Omental fat pad (tissue), 4 donors: Measurements from ENCODE around the gene NIF3L1. TPM values are rescaled to one million over a fixed set of nuclear protein-coding genes. Genes with fewer than 3 reads are reported as not detected.
A peak's percentile ranks its signal among the peaks of the same experiment; 100 is the strongest.

Source experiments
- ATAC-seq: fragments of 150-250 bp; one replicate; pipeline ENCODE4 v1.9.1; 2016; ENCODE audit warnings: mild to moderate bottlenecking, moderate library complexity; ENCODE audit not compliant: low FRiP score
- DNase-seq: peaks from one replicate; pipeline ENCODE4 v3.0.0-alpha.2; 2019; ENCODE audit warnings: low spot score
- small RNA-seq: library from RNA; depleted of rRNA; stranded (forward); fragments of <200 nt; gene quantifications from one replicate; pipeline ENCODE3, GENCODE V24; 2016
- total RNA-seq, 4 donors: library from RNA; depleted of rRNA; stranded (reverse); fragments of >200 nt; gene quantifications; one replicate each; pipeline ENCODE4 v1.1.0, GENCODE V29; 2016
- TF ChIP-seq, protein P1 (sequence below), 3 donors: fragments of 450-650 bp; IDR thresholded peaks; one replicate each; pipeline ENCODE4 v1.5.1; 2016 to 2017; ENCODE audit warnings: antibody characterized with exemption in 3 of 3, mild to moderate bottlenecking in 3 of 3, moderate library complexity in 2 of 3

NIF3L1 gene
- total RNA-seq, 4 donors from 2014 or later = 9.2 to 24.1 (median 15.6) TPM

DNA sequence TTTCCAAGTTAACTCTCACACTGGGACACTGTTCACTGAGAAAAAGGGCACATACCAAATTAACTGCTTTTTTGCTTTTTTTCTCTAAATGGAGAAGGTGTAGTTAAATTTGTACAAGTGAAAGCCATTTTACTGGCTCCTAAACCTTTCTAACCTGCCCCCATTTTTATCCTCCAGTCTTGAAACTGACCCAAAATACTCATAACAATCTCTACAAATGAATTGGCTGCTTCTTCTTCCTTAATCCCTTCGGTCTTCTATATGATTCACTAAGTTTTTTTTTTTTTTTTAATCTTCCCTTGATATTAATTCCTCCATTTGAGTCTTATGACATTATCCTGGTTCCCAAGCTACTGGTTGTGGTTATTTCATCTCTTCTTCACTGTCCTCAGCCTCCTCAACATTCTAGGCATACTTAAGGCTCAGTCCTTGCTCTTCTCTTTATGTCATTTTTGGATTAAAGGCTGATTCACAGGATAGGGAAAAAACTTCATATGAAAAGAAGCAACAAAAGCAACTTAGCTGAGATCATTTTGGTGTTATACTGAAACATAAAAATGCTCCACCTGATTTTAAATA, 54.4 kb downstream of the NIF3L1 start:
- no peak for ATAC-seq
- TF ChIP-seq, protein P1, sequence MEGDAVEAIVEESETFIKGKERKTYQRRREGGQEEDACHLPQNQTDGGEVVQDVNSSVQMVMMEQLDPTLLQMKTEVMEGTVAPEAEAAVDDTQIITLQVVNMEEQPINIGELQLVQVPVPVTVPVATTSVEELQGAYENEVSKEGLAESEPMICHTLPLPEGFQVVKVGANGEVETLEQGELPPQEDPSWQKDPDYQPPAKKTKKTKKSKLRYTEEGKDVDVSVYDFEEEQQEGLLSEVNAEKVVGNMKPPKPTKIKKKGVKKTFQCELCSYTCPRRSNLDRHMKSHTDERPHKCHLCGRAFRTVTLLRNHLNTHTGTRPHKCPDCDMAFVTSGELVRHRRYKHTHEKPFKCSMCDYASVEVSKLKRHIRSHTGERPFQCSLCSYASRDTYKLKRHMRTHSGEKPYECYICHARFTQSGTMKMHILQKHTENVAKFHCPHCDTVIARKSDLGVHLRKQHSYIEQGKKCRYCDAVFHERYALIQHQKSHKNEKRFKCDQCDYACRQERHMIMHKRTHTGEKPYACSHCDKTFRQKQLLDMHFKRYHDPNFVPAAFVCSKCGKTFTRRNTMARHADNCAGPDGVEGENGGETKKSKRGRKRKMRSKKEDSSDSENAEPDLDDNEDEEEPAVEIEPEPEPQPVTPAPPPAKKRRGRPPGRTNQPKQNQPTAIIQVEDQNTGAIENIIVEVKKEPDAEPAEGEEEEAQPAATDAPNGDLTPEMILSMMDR (IDR thresholded peaks at IDR 0.05) = no peak
- DNase-seq = no peak

DNA sequence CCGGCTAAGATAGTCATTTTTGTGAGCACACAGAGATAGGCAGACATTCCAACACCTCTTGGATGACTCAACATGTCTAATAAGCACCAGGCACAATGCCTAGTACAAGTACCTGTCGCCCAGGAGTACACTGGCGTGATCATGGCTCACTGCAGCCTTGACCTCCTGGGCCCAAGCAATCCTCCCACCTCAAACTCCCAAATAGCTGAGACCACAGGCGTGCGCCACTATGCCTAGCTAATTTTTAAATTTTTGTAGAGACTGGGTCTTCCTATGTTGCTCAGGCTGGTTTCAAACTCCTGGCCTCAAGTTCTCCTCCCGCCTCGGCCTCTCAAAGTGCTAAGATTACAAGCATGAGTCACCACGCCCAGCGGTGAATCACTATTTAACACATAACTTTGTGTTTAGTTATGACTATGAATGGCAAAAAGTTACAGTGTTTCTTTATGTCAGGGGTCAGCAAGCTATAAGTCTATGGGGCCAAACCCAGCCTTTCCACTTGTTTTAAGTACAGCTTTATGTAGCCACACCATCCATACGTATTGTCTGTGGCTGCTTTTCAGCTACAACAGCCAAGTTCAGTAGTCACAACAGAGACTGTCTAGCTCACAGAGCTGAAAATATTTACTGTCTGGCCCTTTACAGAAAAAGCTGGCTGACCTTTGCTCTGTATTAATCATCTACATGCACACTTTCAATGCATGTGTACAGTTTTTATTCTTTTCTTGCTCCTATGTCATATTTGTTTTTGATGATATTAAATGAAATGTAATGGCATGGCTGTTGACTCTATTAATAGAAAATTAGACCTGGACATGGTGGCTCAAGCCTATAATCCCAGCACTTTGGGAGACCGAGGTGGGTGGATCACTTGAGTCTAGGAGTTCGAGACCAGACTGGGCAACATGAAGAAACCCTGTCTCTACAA, 55.6 kb downstream of the NIF3L1 start:
- DNase-seq (no peak), ATAC-seq (peak; percentile 32)
- TF ChIP-seq, protein P1 (IDR thresholded peaks at IDR 0.05) = no peak

DNA sequence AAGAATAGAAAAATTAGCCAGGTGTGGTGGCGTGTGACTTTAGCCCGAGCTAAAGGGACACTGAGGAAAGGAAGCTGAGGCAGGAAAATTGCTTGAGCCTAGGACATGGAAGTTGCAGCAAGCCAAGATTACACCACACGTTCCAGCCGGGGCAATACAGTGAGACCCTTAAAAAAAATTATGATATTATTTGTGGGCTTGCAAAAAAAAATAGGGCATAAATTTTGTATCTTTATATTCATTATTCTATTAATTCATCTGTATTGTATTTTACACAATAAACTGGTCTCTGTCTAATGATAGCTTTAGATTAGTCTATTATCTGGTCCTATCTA, 56.2 kb downstream of the NIF3L1 start:
- no peak for ATAC-seq
- DNase-seq = no peak
- TF ChIP-seq, protein P1 (IDR thresholded peaks at IDR 0.05) = no peak

DNA sequence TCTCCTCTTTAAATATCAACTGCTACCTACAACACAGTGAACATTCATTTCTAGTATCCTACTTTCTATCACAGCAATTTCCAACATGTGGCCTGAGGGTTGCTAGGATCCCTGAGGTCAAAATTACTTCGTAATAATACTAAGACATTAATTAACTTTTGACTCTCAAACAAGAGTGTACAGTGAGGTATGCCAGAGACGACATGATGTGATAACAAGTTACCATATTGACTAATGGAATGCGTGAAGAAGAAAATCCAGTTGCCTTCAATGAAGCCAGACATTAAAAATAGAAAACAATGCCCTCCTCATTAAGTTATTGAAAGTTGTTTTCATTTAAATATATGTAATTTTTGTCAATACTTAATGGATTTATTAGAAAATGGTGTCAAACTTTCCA, 61.2 kb downstream of the NIF3L1 start:
- DNase-seq (no peak), ATAC-seq (no peak)
- TF ChIP-seq, protein P1 (IDR thresholded peaks at IDR 0.05) = no peak

Small RNA genes within 50 kb of the gene (small RNA-seq; reads per million reads assigned to genes)
- gene RF00019 (not detected), gene RNA5SP115 (not detected), gene RNU6-312P (not detected), gene RNU6-762P (not detected)

Other genes with a start within 250 kb of the NIF3L1 start
- gene BZW1, start 77.5 kb upstream of the NIF3L1 start, total RNA-seq = 100 to 1,000 TPM; 248 to 368 (median 315) TPM
- 100 to 1,000 TPM; 115 to 224 (median 126) TPM for gene CLK1, start 24.7 kb upstream of the NIF3L1 start, total RNA-seq
- gene PPIL3, start 294 bp upstream of the NIF3L1 start, total RNA-seq = 10 to 100 TPM; 14.7 to 39.6 (median 27.1) TPM
- 10 to 100 TPM; 16.6 to 19.7 (median 18.7) TPM for gene ORC2, start 74.3 kb downstream of the NIF3L1 start, total RNA-seq
- gene HYCC2, start 182.3 kb downstream of the NIF3L1 start, total RNA-seq = 10 to 100 TPM; 17.1 to 36.9 (median 23.1) TPM
- 10 to 100 TPM; 32.4 to 47.9 (median 45.9) TPM for gene NDUFB3, start 182.6 kb downstream of the NIF3L1 start, total RNA-seq
- 100 to 1,000 TPM; 204 to 455 (median 293) TPM for gene CFLAR, start 226.8 kb downstream of the NIF3L1 start, total RNA-seq